Heart right ventricle (tissue), 16 donors: Measurements from ENCODE around the gene ISM2. TPM values are rescaled to one million over a fixed set of nuclear protein-coding genes. Genes with fewer than 3 reads are reported as not detected.

Experiments
- ATAC-seq, 8 donors: fragments of 200-7000 bp; cut with Tn5 transposase; one replicate each; pipeline ENCODE4 v1.9.1; 2020; ENCODE audit warnings: mild to moderate bottlenecking in 8 of 8, moderate library complexity in 8 of 8, moderate number of reproducible peaks in 1 of 8
- DNase-seq, 2 donors: peaks; one replicate each; pipeline ENCODE4 v3.0.0-alpha.2; 2020
- H3K27ac ChIP-seq, 10 donors: fragments of 200-600 bp; sonication (generic) in 2 of 10; one replicate each; pipeline versions ENCODE4 v1.5.0 to v1.8.0; 2020 to 2022; ENCODE audit warnings: mild to moderate bottlenecking in 3 of 10
- H3K27me3 ChIP-seq, 7 donors: fragments of 200-600 bp; one replicate each; pipeline ENCODE4 v1.8.0; 2021 to 2022; ENCODE audit warnings: mild to moderate bottlenecking in 2 of 7
- H3K36me3 ChIP-seq, 9 donors: fragments of 200-600 bp; sonication (generic) in 1 of 9; one replicate each; pipeline versions ENCODE4 v1.5.0 to v1.8.0; 2020 to 2022; ENCODE audit warnings: mild to moderate bottlenecking in 2 of 9
- H3K4me1 ChIP-seq, 9 donors: fragments of 200-600 bp; sonication (generic) in 1 of 9; one replicate each; pipeline versions ENCODE4 v1.5.0 to v1.8.0; 2020 to 2022; ENCODE audit warnings: mild to moderate bottlenecking in 4 of 9
- H3K4me3 ChIP-seq, 10 donors: fragments of 200-600 bp; sonication (generic) in 2 of 10; one replicate each; pipeline versions ENCODE4 v1.5.0 to v1.8.0; 2020 to 2022; ENCODE audit warnings: mild to moderate bottlenecking in 7 of 10, moderate library complexity in 2 of 10
- H3K9me3 ChIP-seq, 11 donors: fragments of 200-600 bp in 10 of 11; sonication (generic) in 2 of 11; one replicate each; pipeline versions ENCODE4 v1.5.0 to v1.8.0; 2013 to 2022; ENCODE audit warnings: mild to moderate bottlenecking in 2 of 11, control low read depth in 1 of 11, moderate library complexity in 1 of 11
- WGBS, 2 donors: extraction: QIAGEN DNeasy Blood & Tissue Kit; methylation state at CpG; one replicate each; pipeline ENCODE4 v1.1.7; 2013; ENCODE audit warnings: inconsistent platforms in 1 of 2; 5-methylcytosine and 5-hydroxymethylcytosine counted together
- intact Hi-C, 10 donors: fragments of 100-400 bp; cut with DNase I; formaldehyde crosslinking; loops; one replicate each; pipeline versions ENCODE4 v1.11.1 to v1.14.2; 2022
- polyA plus RNA-seq, 2 donors: library from polyadenylated mRNA; stranded (reverse); fragments of 200-250 nt; gene quantifications; one replicate each; pipeline ENCODE4 v1.2.3, GENCODE V29; 2013
- total RNA-seq, 10 donors: library from RNA; stranded (reverse); fragmentation: NEBNext Ultra II Directional in 3 of 10; extraction: Animal tissue kit (Norgen Biotek cat#: 25700) in 3 of 10; gene quantifications; one replicate each; pipeline versions ENCODE4 v1.2.1 to v1.2.4, GENCODE V29; 2021 to 2023
- TF ChIP-seq, protein P1 (sequence below), 9 donors: fragments of 200-600 bp; sonication (generic) in 2 of 9; IDR thresholded peaks; one replicate each; pipeline versions ENCODE4 v1.5.0 to v1.8.0; 2021 to 2022; ENCODE audit warnings: antibody characterized with exemption in 9 of 9, mild to moderate bottlenecking in 5 of 9, moderate library complexity in 1 of 9
- donor health status: Arrhythmogenic right ventricular cardiomyopathy.
- donor health status: ischemic (EF 13 %, LVEDD 7.1; RV severe dilation, severe dysfunction).
- donor health status: healthy with polysubstance abuse.
- donor health status: DM: no; HTN: yes; CAD: no.
- donor health status: DM: no; HTN: no; CAD: no.
- donor health status: ischemic (EF 25% LVEDD 6.9; RV normal size, moderate dysfunction).
- donor health status: ischemic (EF 25% LVEDD 5.7; RV mildly dilated, moderate dysfunction).
- donor health status: healthy.
- donor health status: DM: yes; HTN: yes; CAD: no.
- donor health status: Ischemic cardiomyopathy.
- donor health status: ischemic (EF 35%, LVEDD 5.7; RV mildly dilated, moderate dysfunction).
- donor health status: nonischemic (EF 11% LVEDD 7.7; RV severe dilation, severe dysfunction).
- donor health status: DM: yes; HTN: yes; CAD: no.
- donor health status: PGD.
- donor health status: ischemic (EF 29% LVEDD 5.4; RV normal size, mild dysfunction).
- donor health status: nonischemic (EF 23%, LVEDD 6.1; RV moderate dilation, normal function).

ISM2 gene
- total and polyA plus RNA-seq, 12 donors = not detected

DNA sequence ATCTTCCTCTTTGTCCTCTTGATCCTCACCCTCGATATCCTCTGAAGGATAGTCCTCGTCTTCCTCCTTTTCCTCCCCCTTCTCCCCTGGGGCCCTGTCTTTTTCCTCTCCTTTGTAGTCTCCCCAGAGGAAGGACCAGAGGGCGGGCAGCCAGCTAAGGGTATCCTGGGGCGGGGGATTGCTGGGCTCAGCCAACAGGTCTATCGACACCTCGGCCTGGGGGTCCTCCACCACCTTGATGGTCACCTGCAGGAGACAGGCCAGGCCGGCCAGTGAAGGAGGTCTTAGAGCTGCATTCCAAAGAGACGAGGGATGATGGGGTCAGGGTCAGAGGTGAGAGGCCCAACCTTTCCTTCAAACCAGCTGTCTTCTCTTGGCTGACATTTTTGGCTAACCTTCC is 16.2 kb downstream of the ISM2 start:
- H3K4me1 ChIP-seq = no peaks in the 10 kb centered on the region
- WGBS, 2 donors = 73 to 74% methylated on average over 8 of the region's 8 CpGs
- no peak overlapping the region for H3K27ac ChIP-seq
- DNase-seq = no peak
- H3K27me3 ChIP-seq = no peaks in the 10 kb centered on the region
- H3K9me3 ChIP-seq = no peaks in the 10 kb centered on the region
- no peak for ATAC-seq
- intact Hi-C loops = loop anchor here in 1 of 10 donors (5.0 kb wide), 1 partner anchor 665 kb away; no protein-coding TSS in a partner anchor
- TF ChIP-seq, protein P1, sequence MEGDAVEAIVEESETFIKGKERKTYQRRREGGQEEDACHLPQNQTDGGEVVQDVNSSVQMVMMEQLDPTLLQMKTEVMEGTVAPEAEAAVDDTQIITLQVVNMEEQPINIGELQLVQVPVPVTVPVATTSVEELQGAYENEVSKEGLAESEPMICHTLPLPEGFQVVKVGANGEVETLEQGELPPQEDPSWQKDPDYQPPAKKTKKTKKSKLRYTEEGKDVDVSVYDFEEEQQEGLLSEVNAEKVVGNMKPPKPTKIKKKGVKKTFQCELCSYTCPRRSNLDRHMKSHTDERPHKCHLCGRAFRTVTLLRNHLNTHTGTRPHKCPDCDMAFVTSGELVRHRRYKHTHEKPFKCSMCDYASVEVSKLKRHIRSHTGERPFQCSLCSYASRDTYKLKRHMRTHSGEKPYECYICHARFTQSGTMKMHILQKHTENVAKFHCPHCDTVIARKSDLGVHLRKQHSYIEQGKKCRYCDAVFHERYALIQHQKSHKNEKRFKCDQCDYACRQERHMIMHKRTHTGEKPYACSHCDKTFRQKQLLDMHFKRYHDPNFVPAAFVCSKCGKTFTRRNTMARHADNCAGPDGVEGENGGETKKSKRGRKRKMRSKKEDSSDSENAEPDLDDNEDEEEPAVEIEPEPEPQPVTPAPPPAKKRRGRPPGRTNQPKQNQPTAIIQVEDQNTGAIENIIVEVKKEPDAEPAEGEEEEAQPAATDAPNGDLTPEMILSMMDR (IDR thresholded peaks at IDR 0.05) = no peak
- H3K36me3 ChIP-seq = no peaks in the 10 kb centered on the region
- no peak overlapping the region for H3K4me3 ChIP-seq

DNA sequence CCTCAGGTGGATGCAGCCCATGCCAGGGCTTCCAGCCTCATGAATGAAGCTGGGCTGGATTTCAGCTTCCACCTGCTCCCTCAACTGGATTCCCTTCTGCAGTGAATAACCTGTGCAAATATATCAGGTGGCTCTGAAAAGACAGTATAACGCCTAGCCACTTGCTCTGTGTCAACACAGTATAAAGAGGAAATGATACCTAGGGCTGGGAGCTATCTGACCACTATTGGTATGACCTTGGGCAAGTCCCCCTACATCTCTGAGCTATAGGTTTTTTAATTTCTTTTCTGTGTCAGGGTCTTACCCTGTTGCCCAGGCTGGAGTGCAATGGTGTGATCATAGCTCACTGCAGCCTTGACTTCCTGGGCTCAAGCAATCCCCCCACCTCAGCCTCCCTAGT is 19.8 kb downstream of the ISM2 start:
- no peak for DNase-seq
- Histone ChIP-seq H3K4me1 (no peaks in the 10 kb centered on the region), H3K36me3 (no peaks in the 10 kb centered on the region), H3K27me3 (peaks cover 0 to 13% (median 0%) of the 10 kb centered on the region in 7 donors), H3K27ac (no peak overlapping the region), H3K4me3 (no peak overlapping the region), H3K9me3 (no peaks in the 10 kb centered on the region)
- TF ChIP-seq, protein P1 (IDR thresholded peaks at IDR 0.05) = no peak
- intact Hi-C loops = loop anchor here in 1 of 10 donors (10.0 kb wide), 1 partner anchor 76 kb away; no protein-coding TSS in a partner anchor
- WGBS, 2 donors = 85 to 91% methylated on average over 1 of the region's 1 CpG
- ATAC-seq = no peak

DNA sequence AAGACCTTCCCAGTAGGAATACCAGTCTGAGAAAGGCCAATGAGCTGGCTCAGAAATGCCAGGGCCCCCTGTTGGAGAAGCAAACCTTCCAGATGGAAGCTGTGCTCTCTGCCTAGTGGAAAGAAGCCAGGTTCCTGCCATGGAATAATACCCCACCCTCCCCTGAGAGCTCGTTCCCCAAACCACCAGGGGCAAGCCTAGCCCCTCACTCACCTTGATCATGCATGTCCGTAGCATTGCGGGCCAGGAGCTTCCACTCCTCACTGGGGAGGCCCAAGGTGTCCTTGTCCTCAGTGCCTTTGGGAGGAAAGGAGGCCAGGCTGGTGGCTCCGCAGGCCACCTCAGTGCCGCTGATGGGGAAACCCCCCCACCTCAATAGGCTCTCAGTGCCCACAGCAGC is 20.6 kb downstream of the ISM2 start:
- WGBS, 2 donors = 88 to 89% methylated on average over 5 of the region's 5 CpGs
- H3K27ac ChIP-seq = no peak overlapping the region
- H3K27me3 ChIP-seq = peaks cover 0 to 13% (median 0%) of the 10 kb centered on the region in 7 donors
- intact Hi-C loops = loop anchor here in 1 of 10 donors (10.0 kb wide), 1 partner anchor 77 kb away; no protein-coding TSS in a partner anchor
- H3K36me3 ChIP-seq = no peaks in the 10 kb centered on the region
- no peak overlapping the region for H3K4me3 ChIP-seq
- no peaks in the 10 kb centered on the region for H3K9me3 ChIP-seq
- TF ChIP-seq, protein P1 (IDR thresholded peaks at IDR 0.05) = no peak
- no peaks in the 10 kb centered on the region for H3K4me1 ChIP-seq
- ATAC-seq = no peak
- no peak for DNase-seq

DNA sequence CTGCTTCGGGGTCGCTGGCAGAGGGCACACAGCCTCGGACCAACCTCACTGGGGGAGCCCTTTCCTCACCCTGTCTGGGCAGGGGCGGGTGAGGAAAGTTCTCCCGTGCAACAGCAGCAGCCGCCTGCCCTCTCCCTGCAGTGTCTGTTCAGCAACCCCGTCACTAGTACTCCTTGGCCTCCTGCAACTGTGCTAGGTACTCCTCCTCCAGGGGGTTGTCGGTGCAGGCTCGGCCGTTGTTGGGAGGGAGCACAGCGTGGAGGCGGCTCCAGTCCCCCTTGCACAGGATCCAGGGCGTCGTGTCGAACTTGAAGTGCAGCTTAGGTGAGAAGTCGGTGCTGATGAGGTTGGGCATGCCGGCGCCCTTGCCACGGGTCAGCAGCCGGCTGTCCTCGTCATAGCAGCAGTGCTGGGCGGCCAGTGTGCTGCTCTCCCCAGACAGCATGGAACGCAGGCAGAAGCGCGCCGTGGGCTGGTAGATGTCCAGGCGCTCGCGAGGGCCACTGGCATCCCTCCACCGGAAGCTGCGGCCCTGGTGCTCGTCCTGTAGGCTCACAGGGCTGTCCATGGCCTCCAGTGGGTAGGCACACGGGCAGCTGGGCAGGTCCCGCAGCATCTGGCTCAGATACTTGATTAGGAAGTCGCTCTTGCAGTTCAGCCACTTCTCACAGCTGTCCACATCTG is 23.0 kb downstream of the ISM2 start:
- Histone ChIP-seq H3K4me1 (no peaks in the 10 kb centered on the region), H3K36me3 (no peaks in the 10 kb centered on the region), H3K4me3 (no peak overlapping the region), H3K27ac (no peak overlapping the region), H3K9me3 (no peaks in the 10 kb centered on the region), H3K27me3 (peaks cover 0 to 13% (median 0%) of the 10 kb centered on the region in 7 donors)
- DNase-seq (no peak), ATAC-seq (peak in 2 of 8 donors; percentile 21 to 28)
- 80 to 81% methylated on average over 35 of the region's 35 CpGs for WGBS, 2 donors
- TF ChIP-seq, protein P1 (IDR thresholded peaks at IDR 0.05) = no peak
- intact Hi-C loops = loop anchor here in 1 of 10 donors (10.0 kb wide), 1 partner anchor 79 kb away; no protein-coding TSS in a partner anchor
